Neural progenitor cell (in vitro differentiated cells): ENCODE results near the gene SEMA3B. TPM values are rescaled to one million over a fixed set of nuclear protein-coding genes. Genes with fewer than 3 reads are reported as not detected.
A peak's percentile ranks its signal among the peaks of the same experiment; 100 is the strongest.

Experiments used
- DNase-seq: peaks from one replicate; pipeline ENCODE4 v3.0.0-alpha.2; 2016; ENCODE audit warnings: low spot score
- H2AFZ ChIP-seq: fragments of 200-600 bp; sonication (generic); replicated peaks from 2 replicates; pipeline ENCODE4 v1.6.1; 2016; ENCODE audit warnings: antibody characterized with exemption
- H3F3A ChIP-seq: fragments of 200-600 bp; sonication (generic); 2 replicates; pipeline ENCODE4 v1.6.1; 2016; ENCODE audit warnings: antibody characterized with exemption, low read depth
- H3K27ac ChIP-seq: fragments of 200-600 bp; sonication (generic); 2 replicates; pipeline ENCODE4 v1.5.1; 2016; ENCODE audit warnings: mild to moderate bottlenecking
- H3K27me3 ChIP-seq: fragments of 200-600 bp; sonication (generic); 2 replicates; pipeline ENCODE4 v1.6.1; 2016; ENCODE audit warnings: mild to moderate bottlenecking, moderate library complexity
- H3K36me3 ChIP-seq: fragments of 200-600 bp; sonication (generic); 2 replicates; pipeline ENCODE4 v1.5.1; 2016
- H3K4me1 ChIP-seq: fragments of 200-600 bp; sonication (generic); 2 replicates; pipeline ENCODE4 v1.6.1; 2016; ENCODE audit warnings: mixed run types
- H3K4me2 ChIP-seq: fragments of 200-600 bp; sonication (generic); 2 replicates; pipeline ENCODE4 v1.6.1; 2016
- H3K4me3 ChIP-seq: fragments of 200-600 bp; sonication (generic); 2 replicates; pipeline ENCODE4 v1.5.1; 2016
- H3K79me2 ChIP-seq: fragments of 200-600 bp; sonication (generic); 2 replicates; pipeline ENCODE4 v1.6.1; 2016; ENCODE audit warnings: low read depth
- H3K9ac ChIP-seq: fragments of 200-600 bp; sonication (generic); 2 replicates; pipeline ENCODE4 v1.6.1; 2016
- H3K9me3 ChIP-seq: fragments of 200-600 bp; sonication (generic); 2 replicates; pipeline ENCODE4 v1.5.1; 2016; ENCODE audit warnings: low read depth
- H4K20me1 ChIP-seq: fragments of 200-600 bp; sonication (generic); 2 replicates; pipeline ENCODE4 v1.6.1; 2016; ENCODE audit warnings: low read depth
- H3K27ac Mint-ChIP-seq: 3 replicates; pipeline ENCODE4 v1.8.0; 2021; ENCODE audit warnings: mixed read lengths
- H3K27me3 Mint-ChIP-seq: 2 replicates; pipeline ENCODE4 v1.8.0; 2022; ENCODE audit warnings: low read depth, mild to moderate bottlenecking, inconsistent platforms, moderate library complexity, mixed read lengths; ENCODE audit not compliant: insufficient read depth
- H3K36me3 Mint-ChIP-seq: 3 replicates; pipeline ENCODE4 v1.8.0; 2021; ENCODE audit warnings: mixed read lengths
- H3K4me1 Mint-ChIP-seq: 3 replicates; pipeline ENCODE4 v1.8.0; 2021; ENCODE audit warnings: mixed read lengths
- H3K4me3 Mint-ChIP-seq: 3 replicates; pipeline ENCODE4 v1.8.0; 2021; ENCODE audit warnings: mild to moderate bottlenecking, moderate library complexity, mixed read lengths
- H3K9me3 Mint-ChIP-seq: 3 replicates; pipeline ENCODE4 v1.8.0; 2020; ENCODE audit warnings: mixed read lengths
- CTCF ChIP-seq: fragments of 200-600 bp; sonication (generic); IDR thresholded peaks from 2 replicates; pipeline ENCODE4 v1.5.1; 2017; ENCODE audit warnings: antibody characterized with exemption, mild to moderate bottlenecking
- EZH2 ChIP-seq: fragments of 200-600 bp; sonication (generic); IDR thresholded peaks from 2 replicates; pipeline ENCODE4 v1.6.1; 2017; ENCODE audit warnings: antibody characterized with exemption, mild to moderate bottlenecking, moderate library complexity
- EZH2phosphoT487 ChIP-seq: fragments of 200-600 bp; sonication (generic); IDR thresholded peaks from 2 replicates; pipeline ENCODE4 v1.6.1; 2017; ENCODE audit warnings: antibody characterized with exemption
- total RNA-seq: library from RNA; depleted of rRNA; stranded (reverse); fragments of >200 nt; gene quantifications from 2 replicates; pipeline ENCODE4 v1.2.3, GENCODE V29; 2015; ENCODE audit warnings: low replicate concordance

The SEMA3B gene
- total RNA-seq, 1 donor from 2014 or later = 0.80 TPM

DNA sequence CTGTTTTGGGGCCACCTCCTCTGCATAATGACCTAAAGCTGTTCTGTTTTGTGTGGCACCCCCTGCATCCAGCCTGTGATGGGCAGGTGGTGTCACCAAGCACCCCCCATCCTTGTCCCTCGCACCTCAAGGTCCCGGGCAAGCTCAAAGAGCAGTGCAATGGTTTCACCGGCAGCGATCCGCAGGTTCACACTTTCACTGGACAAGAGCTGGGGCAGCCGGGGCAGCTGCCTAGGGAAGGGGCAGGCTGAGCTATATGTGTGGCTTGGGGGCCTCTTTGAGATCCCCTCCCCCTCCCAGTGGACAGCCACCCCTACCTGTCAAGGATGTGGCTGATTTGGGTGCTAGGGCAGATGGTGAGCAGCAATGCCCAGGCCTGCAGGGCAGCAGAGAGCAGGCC, 20.2 kb downstream of the SEMA3B start:
- TF ChIP-seq CTCF (no peak), EZH2 (no peak), EZH2phosphoT487 (no peak)
- no peak overlapping the region for H3K4me3 Mint-ChIP-seq
- peaks cover 12% of the 10 kb centered on the region for H3K79me2 ChIP-seq

DNA sequence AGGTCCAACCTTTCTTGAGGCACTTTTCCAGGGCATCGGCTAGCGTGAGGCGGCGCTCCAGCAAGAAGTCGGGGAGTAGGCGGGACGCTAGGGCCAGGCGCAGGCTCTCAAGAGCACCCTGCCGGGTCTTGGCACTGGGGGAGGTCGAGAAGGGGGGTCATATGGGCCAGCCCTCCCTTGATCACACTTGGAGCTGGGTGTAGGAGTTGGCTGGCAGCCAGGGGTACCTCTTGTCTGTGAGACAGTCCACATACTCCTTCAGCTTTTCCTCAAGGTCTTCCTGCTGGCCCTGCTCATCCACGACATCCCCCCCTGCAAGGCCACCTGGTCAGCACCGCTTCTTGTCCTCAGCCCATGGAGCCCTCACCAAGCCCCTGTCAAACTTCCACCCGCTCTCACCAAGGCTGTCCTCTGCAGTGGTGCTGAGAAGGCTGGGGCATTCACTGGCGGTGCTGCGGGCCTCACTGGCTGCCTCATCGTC, 21.3 kb downstream of the SEMA3B start:
- TF ChIP-seq CTCF (no peak), EZH2phosphoT487 (no peak), EZH2 (no peak)
- no peak overlapping the region for H2AFZ ChIP-seq
- H3K4me1 ChIP-seq = peaks cover 13% of the 10 kb centered on the region
- no peak overlapping the region for H3K27ac Mint-ChIP-seq
- no peak overlapping the region for H3K4me3 ChIP-seq
- no peaks in the 10 kb centered on the region for H3K36me3 ChIP-seq
- peak overlapping the region; percentile 57 for H3K4me3 Mint-ChIP-seq
- no peak overlapping the region for H3K27ac ChIP-seq
- H3K9me3 ChIP-seq = no peaks in the 10 kb centered on the region
- H3K9ac ChIP-seq = no peak overlapping the region
- peaks cover 4% of the 10 kb centered on the region for H3F3A ChIP-seq
- no peak for DNase-seq
- H3K27me3 ChIP-seq = no peaks in the 10 kb centered on the region
- no peaks in the 10 kb centered on the region for H3K9me3 Mint-ChIP-seq
- H3K4me1 Mint-ChIP-seq = peaks cover 17% of the 10 kb centered on the region
- no peak overlapping the region for H3K4me2 ChIP-seq
- H3K79me2 ChIP-seq = peaks cover 12% of the 10 kb centered on the region
- H3K36me3 Mint-ChIP-seq = peaks cover 2% of the 10 kb centered on the region
- H3K27me3 Mint-ChIP-seq = peaks cover 9% of the 10 kb centered on the region
- no peaks in the 10 kb centered on the region for H4K20me1 ChIP-seq

More for the DNA sequence above, 20.2 kb downstream of the SEMA3B start:
- no peaks in the 10 kb centered on the region for H3K9me3 ChIP-seq
- no peaks in the 10 kb centered on the region for H4K20me1 ChIP-seq
- Mint-ChIP-seq H3K9me3 (no peaks in the 10 kb centered on the region), H3K4me1 (peaks cover 17% of the 10 kb centered on the region), H3K36me3 (peaks cover 2% of the 10 kb centered on the region), H3K27ac (no peak overlapping the region), H3K27me3 (peaks cover 9% of the 10 kb centered on the region)
- H2AFZ ChIP-seq = no peak overlapping the region
- H3F3A ChIP-seq = peaks cover 4% of the 10 kb centered on the region
- no peak overlapping the region for H3K9ac ChIP-seq
- H3K36me3 ChIP-seq = no peaks in the 10 kb centered on the region
- H3K4me3 ChIP-seq = no peak overlapping the region
- H3K27me3 ChIP-seq = no peaks in the 10 kb centered on the region
- H3K4me2 ChIP-seq = no peak overlapping the region
- H3K27ac ChIP-seq = no peak overlapping the region
- H3K4me1 ChIP-seq = peaks cover 13% of the 10 kb centered on the region
- no peak for DNase-seq

DNA sequence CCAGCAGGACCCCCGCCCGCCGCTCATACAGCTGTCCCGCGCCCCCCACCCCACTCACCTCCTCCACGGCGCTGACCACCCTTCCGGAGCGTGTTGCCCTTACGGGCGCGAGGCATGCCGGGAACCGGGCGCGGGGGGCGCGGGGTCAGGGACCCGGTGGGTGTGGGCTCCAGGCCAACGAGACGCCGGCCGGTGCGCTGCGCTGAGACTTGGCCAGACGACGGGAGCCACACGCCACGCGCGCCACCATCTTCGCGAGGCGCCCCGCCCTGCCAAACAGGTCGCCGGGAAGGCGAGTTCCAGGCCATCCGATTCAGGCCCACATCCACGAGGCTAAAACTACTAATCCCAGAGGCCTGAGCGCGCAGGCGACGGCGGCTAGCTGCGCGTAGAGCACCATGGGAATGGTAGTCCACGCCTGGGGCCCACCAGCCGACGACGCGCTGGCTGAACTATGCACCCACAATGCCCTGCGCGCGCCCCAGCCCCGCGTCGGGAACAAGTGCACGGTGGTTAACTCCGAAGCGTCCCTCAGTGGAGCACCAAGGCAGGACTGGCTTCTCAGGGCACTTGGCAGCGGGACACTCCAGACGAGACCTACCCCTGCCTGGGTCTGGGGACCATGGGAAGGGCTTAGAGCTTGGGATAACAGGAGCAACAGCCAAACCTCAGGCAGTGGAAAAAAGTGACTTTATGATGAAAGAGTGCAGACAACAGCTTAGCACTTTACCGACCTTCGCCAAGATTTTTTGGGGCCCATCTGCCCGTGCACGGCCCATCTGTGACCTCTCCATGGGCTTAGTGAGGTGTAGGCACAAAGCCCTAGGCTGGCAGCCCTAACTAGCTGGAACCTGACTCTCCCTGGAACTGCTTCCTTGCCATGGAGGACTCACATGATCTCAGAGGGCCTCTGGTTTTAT, 23.5 kb downstream of the SEMA3B start, which contains the start of gene IFRD2:
Gene IFRD2, minus strand, starts transcription at position 271 of the 920 bp plus-strand sequence. Its CDS starts 155 bp downstream, at position 116.
- H4K20me1 ChIP-seq = no peaks in the 10 kb centered on the region
- H3K36me3 ChIP-seq = no peaks in the 10 kb centered on the region
- H3K4me3 ChIP-seq = peak within 1 kb of the TSS; percentile 77
- H3K36me3 Mint-ChIP-seq = peaks cover 3% of the 10 kb centered on the region
- peak within 1 kb of the TSS; percentile 99 for H3K4me2 ChIP-seq
- no peaks in the 10 kb centered on the region for H3F3A ChIP-seq
- peak within 1 kb of the TSS; percentile 92 for H3K27ac Mint-ChIP-seq
- H3K27ac ChIP-seq = no peak within 1 kb of the TSS
- H3K4me3 Mint-ChIP-seq = peak within 1 kb of the TSS; percentile 87
- peaks cover 12% of the 10 kb centered on the region for H3K79me2 ChIP-seq
- H3K27me3 ChIP-seq = no peaks in the 10 kb centered on the region
- H3K9me3 ChIP-seq = no peaks in the 10 kb centered on the region
- peaks cover 12% of the 10 kb centered on the region for H3K27me3 Mint-ChIP-seq
- no peak for TF ChIP-seq CTCF
- no peak for TF ChIP-seq EZH2
- no peak for TF ChIP-seq EZH2phosphoT487
- peaks cover 13% of the 10 kb centered on the region for H3K4me1 ChIP-seq
- H3K9me3 Mint-ChIP-seq = no peaks in the 10 kb centered on the region
- H3K9ac ChIP-seq = peak within 1 kb of the TSS; percentile 58
- H2AFZ ChIP-seq = peak within 1 kb of the TSS; percentile 26
- peak; percentile 99 for DNase-seq
- peaks cover 13% of the 10 kb centered on the region for H3K4me1 Mint-ChIP-seq
